ENCODE data around the gene TCEAL4.

The TCEAL4 gene

DNA sequence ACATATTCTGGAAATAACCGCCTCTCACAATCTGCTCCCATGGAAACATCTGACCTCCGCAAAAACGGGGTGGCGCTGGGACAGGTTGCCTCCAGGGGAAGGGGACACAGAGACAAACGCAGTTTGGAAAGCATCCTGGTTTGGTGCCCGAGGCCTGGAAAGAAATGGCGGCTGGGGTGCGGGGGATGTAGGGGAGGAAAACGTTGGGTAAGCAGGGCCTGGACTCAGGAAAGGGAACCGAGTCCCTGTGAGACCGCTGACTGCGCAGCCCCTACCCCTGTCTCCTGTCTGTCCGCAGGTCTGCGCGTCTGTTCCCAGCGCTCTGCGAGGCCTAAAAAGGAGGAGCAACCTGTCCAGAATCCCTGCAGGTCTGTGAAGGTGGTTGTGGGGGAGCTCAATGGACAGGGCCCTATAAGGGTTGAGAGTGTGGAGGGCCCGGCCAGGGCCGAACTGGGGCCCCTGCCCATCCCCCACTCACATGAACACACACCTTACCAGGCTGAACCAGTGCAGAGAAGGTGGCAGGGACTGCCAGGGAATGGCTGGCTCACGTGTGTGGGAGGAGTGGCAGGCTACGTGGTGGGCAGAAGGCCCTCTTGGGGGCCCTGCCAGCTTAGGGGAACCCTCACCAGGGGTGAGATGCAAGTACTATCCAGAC, 23.1 kb downstream of the TCEAL4 start:
- no peak overlapping the region for H3K9ac ChIP-seq
- no peaks in the 10 kb centered on the region for H3K79me2 ChIP-seq (ENCODE audit: insufficient read depth, low read depth)
- no peak for TF ChIP-seq CTCF (conservative IDR thresholded peaks at IDR 0.05; ENCODE audit: low read depth, low read length)
- peaks cover 3% of the 10 kb centered on the region for H3K4me1 ChIP-seq (ENCODE audit: low read depth, poor library complexity, severe bottlenecking)
- no peak overlapping the region for H3K27ac ChIP-seq
- H3K36me3 ChIP-seq (ENCODE audit: insufficient read depth) = no peaks in the 10 kb centered on the region
- no peak overlapping the region; the same call in 1 of the 2 replicates for H3K4me2 ChIP-seq
- H4K20me1 ChIP-seq (ENCODE audit: insufficient read depth) = no peaks in the 10 kb centered on the region
- no peaks in the 10 kb centered on the region for H3K27me3 ChIP-seq (ENCODE audit: insufficient read depth, low read depth)
- no peak overlapping the region for H3K4me3 ChIP-seq (IDR thresholded peaks at IDR 0.05; ENCODE audit: insufficient read depth, low read depth, low read length)
- no peak overlapping the region; the same call in 1 of the 2 replicates for H2AFZ ChIP-seq (ENCODE audit: low read depth)

- no peak for TF ChIP-seq CTCF (conservative IDR thresholded peaks at IDR 0.05; ENCODE audit: low read depth, low read length)
- Histone ChIP-seq H2AFZ (ENCODE audit: low read depth) (no peak overlapping the region), H3K27ac (no peak overlapping the region), H3K4me1 (ENCODE audit: low read depth, poor library complexity, severe bottlenecking) (peaks cover 3% of the 10 kb centered on the region), H3K79me2 (ENCODE audit: insufficient read depth, low read depth) (no peaks in the 10 kb centered on the region), H3K4me3 (IDR thresholded peaks at IDR 0.05; ENCODE audit: insufficient read depth, low read depth, low read length) (no peak overlapping the region), H3K4me2 (no peak overlapping the region), H3K27me3 (ENCODE audit: insufficient read depth, low read depth) (no peaks in the 10 kb centered on the region), H4K20me1 (ENCODE audit: insufficient read depth) (no peaks in the 10 kb centered on the region), H3K9ac (no peak overlapping the region), H3K36me3 (ENCODE audit: insufficient read depth) (no peaks in the 10 kb centered on the region)
Observed at GRCh38 chrX:103610282-103610681, 25.0 kb downstream of the TCEAL4 start.

DNA sequence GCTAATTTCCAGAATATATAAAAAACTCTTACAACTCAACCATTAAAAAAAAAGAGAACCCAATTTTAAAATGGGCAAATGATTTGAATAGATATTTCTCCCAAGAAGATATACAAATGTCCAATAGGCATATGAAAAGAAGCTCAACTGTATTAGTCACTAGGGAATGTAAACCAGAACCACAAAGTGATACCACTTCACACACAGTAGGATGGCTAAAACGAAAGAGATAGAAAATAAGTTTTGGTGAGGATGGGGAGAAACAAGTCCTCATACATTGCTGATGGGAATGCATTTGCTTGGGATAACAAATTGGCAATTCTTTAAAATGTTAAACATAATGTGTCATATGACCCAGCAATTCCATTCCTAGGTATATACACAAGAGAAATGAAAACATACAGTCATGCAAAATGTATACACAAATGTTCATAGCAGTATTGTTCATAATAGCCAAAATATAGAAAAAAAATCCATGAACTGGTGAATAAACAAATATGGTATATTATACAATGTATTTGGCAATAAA, 28.1 kb downstream of the TCEAL4 start:
- H3K27me3 ChIP-seq (ENCODE audit: insufficient read depth, low read depth) = no peaks in the 10 kb centered on the region
- no peak overlapping the region for H3K27ac ChIP-seq
- H3K36me3 ChIP-seq (ENCODE audit: insufficient read depth) = no peaks in the 10 kb centered on the region
- H3K4me3 ChIP-seq (IDR thresholded peaks at IDR 0.05; ENCODE audit: insufficient read depth, low read depth, low read length) = no peak overlapping the region
- H3K79me2 ChIP-seq (ENCODE audit: insufficient read depth, low read depth) = no peaks in the 10 kb centered on the region
- no peak overlapping the region for H3K4me2 ChIP-seq
- no peaks in the 10 kb centered on the region for H4K20me1 ChIP-seq (ENCODE audit: insufficient read depth)
- H3K4me1 ChIP-seq (ENCODE audit: low read depth, poor library complexity, severe bottlenecking) = no peaks in the 10 kb centered on the region
- H2AFZ ChIP-seq (ENCODE audit: low read depth) = no peak overlapping the region
- no peak for TF ChIP-seq CTCF (conservative IDR thresholded peaks at IDR 0.05; ENCODE audit: low read depth, low read length)
- no peak overlapping the region for H3K9ac ChIP-seq

- Histone ChIP-seq H3K79me2 (ENCODE audit: insufficient read depth, low read depth) (no peaks in the 10 kb centered on the region), H3K27ac (no peak overlapping the region), H3K9ac (no peak overlapping the region), H3K4me1 (ENCODE audit: low read depth, poor library complexity, severe bottlenecking) (no peaks in the 10 kb centered on the region), H3K4me3 (IDR thresholded peaks at IDR 0.05; ENCODE audit: insufficient read depth, low read depth, low read length) (no peak overlapping the region), H2AFZ (ENCODE audit: low read depth) (no peak overlapping the region), H3K4me2 (no peak overlapping the region), H4K20me1 (ENCODE audit: insufficient read depth) (no peaks in the 10 kb centered on the region), H3K36me3 (ENCODE audit: insufficient read depth) (no peaks in the 10 kb centered on the region), H3K27me3 (ENCODE audit: insufficient read depth, low read depth) (no peaks in the 10 kb centered on the region)
- no peak for TF ChIP-seq CTCF (conservative IDR thresholded peaks at IDR 0.05; ENCODE audit: low read depth, low read length)
Observed at GRCh38 chrX:103614999-103615398, 29.7 kb downstream of the TCEAL4 start.

All from KMS-11 (cell line).